Renal cortical epithelial cell (primary cell): ENCODE results near the gene SLC22A31. TPM values are rescaled to one million over a fixed set of nuclear protein-coding genes. Genes with fewer than 3 reads are reported as not detected.
A peak's percentile ranks its signal among the peaks of the same experiment; 100 is the strongest.
"Not testable (repeated sequence)": the region's sequence is repeated elsewhere in the genome, so short reads cannot be mapped to it uniquely, and the experiment has no call there.

Source experiments
- DNase-seq: peaks from one replicate; pipeline ENCODE4 v3.0.0-alpha.2; 2011; ENCODE audit warnings: low read depth
- total RNA-seq: library from RNA; depleted of rRNA; stranded (reverse); fragments of >200 nt; gene quantifications from 2 replicates; pipeline ENCODE4 v1.2.3, GENCODE V29; 2014

SLC22A31 gene
- total RNA-seq, 1 donor from 2014 or later = not detected

GRCh38 chr16:89178453-89179147 is 21.7 kb downstream of the SLC22A31 start:
- no peak for DNase-seq

GRCh38 chr16:89177501-89177900 is 22.8 kb downstream of the SLC22A31 start:
- DNase-seq = no peak

- DNase-seq = no peak
Measured at GRCh38 chr16:89176717-89177116, 23.6 kb downstream of the SLC22A31 start.

DNA sequence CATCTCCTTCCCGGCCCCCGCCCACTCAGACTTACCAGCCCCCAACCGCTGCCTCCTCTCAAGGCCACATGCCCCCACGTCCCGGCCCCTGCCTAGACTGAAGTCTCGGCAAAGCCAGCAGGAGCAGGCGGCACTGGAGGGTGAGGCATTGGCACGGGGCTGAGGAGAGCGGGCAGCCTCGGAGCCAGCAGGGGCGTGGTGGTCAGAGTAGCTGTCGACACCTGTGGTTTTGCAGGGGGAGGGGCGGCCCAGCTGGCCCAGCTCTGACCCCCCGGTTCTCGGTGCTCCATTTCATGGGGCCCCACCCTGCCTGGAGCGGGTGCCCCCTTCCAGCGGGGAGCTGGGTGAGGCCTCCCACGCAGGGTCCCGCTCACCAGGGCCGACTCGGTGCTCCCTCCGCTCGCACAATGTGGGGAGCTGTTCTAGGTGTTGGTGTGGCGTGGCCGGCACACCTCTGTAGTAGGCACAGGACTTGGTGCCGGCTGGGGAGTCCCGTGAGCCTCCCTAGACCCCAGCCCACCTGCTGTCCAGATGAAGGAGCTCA is 24.1 kb downstream of the SLC22A31 start:
- no peak for DNase-seq

GRCh38 chr16:89175280-89176146 is 24.8 kb downstream of the SLC22A31 start:
- no peak for DNase-seq

GRCh38 chr16:89174877-89175276 is 25.5 kb downstream of the SLC22A31 start:
- DNase-seq = no peak

- DNase-seq = no peak
Measured at GRCh38 chr16:89174055-89174827, 26.1 kb downstream of the SLC22A31 start.

GRCh38 chr16:89173174-89173921 is 27.0 kb downstream of the SLC22A31 start:
- DNase-seq = no peak

DNA sequence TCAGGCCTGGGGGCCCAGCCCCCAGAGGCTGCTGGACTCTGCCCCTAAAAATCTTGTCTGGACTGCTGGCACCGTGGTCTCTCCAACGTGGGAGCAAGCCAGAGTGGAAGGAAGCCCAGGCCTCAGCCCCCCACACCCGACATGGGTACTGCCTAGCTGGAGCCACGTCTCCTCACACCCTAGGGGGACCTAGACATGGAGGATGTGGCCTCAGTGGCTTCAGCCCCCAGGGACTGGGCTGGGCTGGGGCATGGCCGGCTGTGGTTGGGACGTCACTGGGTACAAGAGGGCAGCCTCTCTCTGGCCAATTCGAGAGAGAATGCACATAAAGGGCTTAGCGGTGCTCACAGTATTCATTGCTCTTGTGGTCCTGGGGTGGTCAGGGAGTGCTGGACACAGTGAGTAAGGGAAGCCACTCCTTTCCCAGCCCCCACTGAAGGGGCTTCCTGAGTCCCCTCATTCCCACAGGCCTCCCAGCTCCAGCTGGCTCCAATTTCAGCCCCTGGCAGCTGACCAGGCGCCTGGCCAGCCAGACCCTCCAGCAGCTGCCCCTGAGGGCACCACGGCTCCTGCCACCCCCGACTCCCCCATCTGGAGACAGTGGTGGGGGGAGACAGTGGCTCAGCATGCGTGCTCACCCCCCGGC is 27.7 kb downstream of the SLC22A31 start:
- DNase-seq = no peak

GRCh38 chr16:89172171-89172527 is 28.2 kb downstream of the SLC22A31 start:
- DNase-seq = no peak

DNA sequence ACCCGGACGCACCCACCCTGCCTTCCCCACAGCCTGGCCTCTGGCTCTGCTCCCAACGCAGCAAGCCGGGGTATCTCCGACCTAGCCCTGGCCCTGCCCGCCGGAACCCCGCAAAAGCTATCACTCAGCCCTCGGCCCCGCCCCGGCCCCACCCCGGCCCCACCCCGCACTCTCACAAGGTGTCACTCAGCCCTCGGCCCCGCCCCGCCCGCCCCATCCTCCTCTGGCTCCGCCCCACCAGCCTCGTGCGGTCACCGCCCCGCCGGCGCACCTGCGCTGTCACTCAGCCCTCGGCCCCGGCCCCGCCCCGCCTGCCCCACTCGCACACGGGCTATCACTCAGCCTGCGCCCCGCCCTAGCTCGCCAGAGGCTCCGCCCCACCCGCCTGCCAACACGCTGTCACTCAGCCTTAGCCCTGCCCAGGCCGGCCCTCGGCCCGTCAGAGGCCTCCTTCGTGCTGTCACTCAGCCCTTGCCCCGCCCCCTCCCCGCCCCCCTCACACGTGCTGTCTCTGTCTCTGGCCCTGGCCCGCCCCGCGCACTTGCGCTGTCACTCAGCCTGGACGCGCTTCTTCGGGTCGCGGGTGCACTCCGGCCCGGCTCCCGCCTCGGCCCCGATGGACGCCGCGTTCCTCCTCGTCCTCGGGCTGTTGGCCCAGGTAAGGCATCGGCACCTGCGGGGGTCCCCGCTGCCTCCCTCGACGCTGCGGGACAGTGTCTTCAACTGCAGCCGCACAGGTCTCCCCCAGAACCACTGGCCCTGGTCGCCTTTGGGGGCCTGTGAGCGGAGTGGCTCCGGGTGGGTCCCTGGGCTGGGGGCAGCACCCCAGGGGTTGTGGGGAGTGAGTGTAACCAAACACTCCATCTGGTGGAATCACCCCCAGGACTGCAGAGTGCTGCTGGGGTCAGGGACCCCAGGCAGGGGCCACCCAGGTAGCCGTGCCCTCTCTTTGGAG is 28.8 kb downstream of the SLC22A31 start, which contains the start of gene CDH15:
Gene CDH15 (plus strand): TSS at position 533 of the 955 bp plus-strand sequence. CDS start 84 bp downstream, at position 617.
- peak; percentile 74 for DNase-seq

- no peak for DNase-seq
Measured at GRCh38 chr16:89170346-89171215, 29.8 kb downstream of the SLC22A31 start.

GRCh38 chr16:89169778-89170177 is 30.6 kb downstream of the SLC22A31 start:
- no peak for DNase-seq

- DNase-seq = no peak
Measured at GRCh38 chr16:89168381-89169189, 31.8 kb downstream of the SLC22A31 start.

- DNase-seq = peak; percentile 37
Measured at GRCh38 chr16:89167425-89167941, 32.9 kb downstream of the SLC22A31 start.

DNA sequence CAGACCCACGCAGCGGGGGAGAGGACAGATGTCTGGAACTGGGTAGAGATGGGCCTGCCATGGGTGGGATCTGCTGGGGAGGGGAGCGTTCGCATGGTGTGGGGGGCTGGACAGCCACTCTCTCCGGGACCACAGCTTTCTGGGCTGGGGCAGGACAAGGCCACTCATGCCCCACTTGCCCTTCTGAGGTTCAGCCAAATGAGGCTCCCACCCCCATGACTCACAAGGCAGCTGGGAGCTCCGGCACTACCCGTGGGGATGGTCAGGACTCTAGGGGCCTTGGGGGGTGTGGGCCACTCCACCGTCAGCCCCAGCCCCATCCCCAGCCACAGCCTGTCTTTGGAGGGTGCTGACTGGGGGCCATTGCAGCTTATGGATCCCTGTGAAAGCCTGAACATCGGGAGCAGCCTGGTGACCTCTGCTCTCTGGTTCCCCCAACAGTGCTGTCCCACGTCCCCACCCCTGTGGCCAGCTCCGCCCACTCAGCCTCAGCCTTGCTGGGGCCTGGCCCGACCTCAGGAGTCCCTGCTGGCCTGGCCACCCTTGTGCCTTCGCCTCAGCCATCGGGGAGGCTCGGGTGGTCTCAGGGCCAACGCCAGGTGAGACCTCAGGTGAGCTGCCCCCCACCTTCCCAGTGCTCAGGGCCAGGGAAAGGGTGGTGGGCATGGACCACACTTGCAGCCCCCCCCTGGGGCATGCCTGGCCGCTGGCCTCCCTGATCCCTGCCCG is 33.5 kb downstream of the SLC22A31 start:
- no peak for DNase-seq

- not testable (repeated sequence) for DNase-seq
Measured at GRCh38 chr16:89165681-89165979, 34.7 kb downstream of the SLC22A31 start.
